IMR-90 (cell line): ENCODE measurements around the gene PLEKHO2. TPM values are rescaled to one million over a fixed set of nuclear protein-coding genes. Genes with fewer than 3 reads are reported as not detected.
A peak's percentile ranks its signal among the peaks of the same experiment; 100 is the strongest.

Experiments
- ATAC-seq: fragments of 200-7000 bp; cut with Tn5 transposase; 2 replicates; pipeline ENCODE4 v1.9.1; 2020; ENCODE audit warnings: low read depth, mild to moderate bottlenecking, moderate library complexity
- BruUV-seq: library from RNA; stranded (reverse); fragments of 400-500 nt; replicated peaks from 2 replicates; lab custom pipeline; 2021; lab: Mats Ljungman, UMichigan
- CTCF ChIA-PET: fragments of 300-600 bp; formaldehyde crosslinking; extraction: SDS; loops from one replicate; lab custom pipeline; 2021; ENCODE audit warnings: antibody characterized with exemption; lab: Yijun Ruan, JAX
- POLR2A ChIA-PET: fragments of 300-600 bp; sonication (Branson Sonifier 250); formaldehyde crosslinking; loops from one replicate; lab custom pipeline; 2022; ENCODE audit warnings: antibody characterized with exemption; ENCODE audit not compliant: unreplicated experiment; lab: Charles Lee
- DNase-seq: peaks from one replicate; pipeline ENCODE4 v3.0.0; 2013
- H2AFZ ChIP-seq: replicated peaks from 2 replicates; pipeline ENCODE3; 2013; ENCODE audit warnings: low read length, mild to moderate bottlenecking; ENCODE audit not compliant: poor library complexity
- H2AK5ac ChIP-seq: 2 replicates; pipeline ENCODE4 v1.6.1; 2013; ENCODE audit warnings: low read depth, low read length, inconsistent platforms
- H2AK9ac ChIP-seq: replicated peaks from 2 replicates; pipeline ENCODE3; 2013; ENCODE audit warnings: mild to moderate bottlenecking, low read depth, low read length, moderate library complexity; ENCODE audit not compliant: poor library complexity
- H2BK120ac ChIP-seq: 2 replicates; pipeline ENCODE4 v1.6.1; 2013; ENCODE audit warnings: low read depth, low read length, inconsistent platforms
- H2BK15ac ChIP-seq: 3 replicates; pipeline ENCODE4 v1.6.1; 2013; ENCODE audit warnings: low read depth, low read length, inconsistent platforms
- H2BK20ac ChIP-seq: 2 replicates; pipeline ENCODE4 v1.6.1; 2013; ENCODE audit warnings: low read depth, mild to moderate bottlenecking, inconsistent platforms, low read length, moderate library complexity
- H2BK5ac ChIP-seq: 2 replicates; pipeline ENCODE4 v1.6.1; 2013; ENCODE audit warnings: mild to moderate bottlenecking, low read depth, low read length, inconsistent platforms; ENCODE audit not compliant: poor library complexity, severe bottlenecking
- H3K14ac ChIP-seq: replicated peaks from 2 replicates; pipeline ENCODE4 v1.6.1; 2013; ENCODE audit warnings: low read depth, low read length, inconsistent platforms
- H3K18ac ChIP-seq: 2 replicates; pipeline ENCODE4 v1.6.1; 2013; ENCODE audit warnings: low read depth, low read length, control low read depth
- H3K23ac ChIP-seq: 2 replicates; pipeline ENCODE4 v1.6.1; 2013; ENCODE audit warnings: low read depth, low read length, inconsistent platforms
- H3K27ac ChIP-seq: 2 replicates; pipeline ENCODE4 v1.5.1; 2013; ENCODE audit warnings: mild to moderate bottlenecking, control low read depth, low read length; ENCODE audit not compliant: insufficient read depth
- H3K27me3 ChIP-seq: 2 replicates; pipeline ENCODE4 v1.6.1; 2013; ENCODE audit warnings: low read length; ENCODE audit not compliant: control insufficient read depth, insufficient read depth
- H3K36me3 ChIP-seq: 2 replicates; pipeline ENCODE4 v1.6.1; 2013; ENCODE audit warnings: low read length, mixed read lengths; ENCODE audit not compliant: control insufficient read depth, insufficient read depth
- H3K4ac ChIP-seq: 2 replicates; pipeline ENCODE4 v1.6.1; 2013; ENCODE audit warnings: low read depth, low read length, inconsistent platforms
- H3K4me1 ChIP-seq: 2 replicates; pipeline ENCODE4 v1.6.1; 2013; ENCODE audit warnings: low read length, mixed read lengths; ENCODE audit not compliant: control insufficient read depth, insufficient read depth
- H3K4me2 ChIP-seq: 2 replicates; pipeline ENCODE4 v1.6.1; 2013; ENCODE audit warnings: low read depth, mild to moderate bottlenecking, control low read depth, low read length, moderate library complexity
- H3K4me3 ChIP-seq: 2 replicates; pipeline ENCODE4 v1.5.1; 2013; ENCODE audit warnings: low read depth, mild to moderate bottlenecking, control low read depth, low read length, moderate library complexity; ENCODE audit not compliant: insufficient read depth
- H3K56ac ChIP-seq: 2 replicates; pipeline ENCODE4 v1.6.1; 2013; ENCODE audit warnings: low read length, inconsistent platforms; ENCODE audit not compliant: insufficient read depth; ENCODE audit errors: extremely low read depth
- H3K79me1 ChIP-seq, 2 experiments: 2 replicates each; pipeline ENCODE4 v1.6.1; 2013; ENCODE audit warnings: low read length in 2 of 2, inconsistent platforms in 1 of 2, low read depth in 1 of 2
- H3K9ac ChIP-seq: 2 replicates; pipeline ENCODE4 v1.6.1; 2013; ENCODE audit warnings: low read depth, low read length, control low read depth
- H3K9me1 ChIP-seq: 2 replicates; pipeline ENCODE4 v1.6.1; 2013; ENCODE audit warnings: low read length, inconsistent platforms; ENCODE audit not compliant: insufficient read depth
- H3K9me3 ChIP-seq: 2 replicates; pipeline ENCODE4 v1.6.1; 2013; ENCODE audit warnings: low read length; ENCODE audit not compliant: control insufficient read depth, insufficient read depth
- H4K20me1 ChIP-seq: 2 replicates; pipeline ENCODE4 v1.6.1; 2013; ENCODE audit warnings: low read length, inconsistent platforms; ENCODE audit not compliant: insufficient read depth
- H4K5ac ChIP-seq: 2 replicates; pipeline ENCODE4 v1.6.1; 2013; ENCODE audit warnings: mild to moderate bottlenecking, low read depth, low read length, control low read depth
- H4K8ac ChIP-seq, 2 experiments: 2 replicates each; pipeline ENCODE4 v1.6.1; 2013; ENCODE audit warnings: low read depth in 2 of 2, low read length in 2 of 2, control low read depth in 1 of 2, inconsistent platforms in 1 of 2
- H4K91ac ChIP-seq: 2 replicates; pipeline ENCODE4 v1.6.1; 2013; ENCODE audit warnings: low read depth, low read length, inconsistent platforms; ENCODE audit not compliant: insufficient read depth
- CHD1 ChIP-seq: IDR thresholded peaks from 2 replicates; pipeline ENCODE4 v1.6.1; 2012; ENCODE audit warnings: low read depth, low read length, improper control_type of control experiment
- MAFK ChIP-seq: IDR thresholded peaks from 2 replicates; pipeline ENCODE4 v1.6.1; 2012; ENCODE audit warnings: low read depth, low read length, improper control_type of control experiment
- POLR2A ChIP-seq: IDR thresholded peaks from 2 replicates; pipeline ENCODE4 v1.6.1; 2012; ENCODE audit warnings: mild to moderate bottlenecking, low read depth, low read length
- RFX5 ChIP-seq: IDR thresholded peaks from 2 replicates; pipeline ENCODE4 v1.8.0; 2012; ENCODE audit warnings: low read depth, mild to moderate bottlenecking, low read length, moderate library complexity
- SMC3 ChIP-seq: fragments of 150-350 bp; IDR thresholded peaks from 2 replicates; pipeline ENCODE4 v1.6.1; 2016; ENCODE audit warnings: low read depth, mild to moderate bottlenecking, antibody characterized with exemption, low read length, moderate library complexity
- WGBS, 2 experiments: methylation state at CpG; one replicate each; pipeline versions ENCODE4 v1.1.5 to v1.1.7; 2013; ENCODE audit warnings: missing lambda C conversion rate in 2 of 2; ENCODE audit not compliant: insufficient read length in 1 of 2; ENCODE audit errors: extremely low coverage in 2 of 2; 5-methylcytosine and 5-hydroxymethylcytosine counted together
- dilution Hi-C: fragments of 300-500 bp; cut with HindIII; formaldehyde crosslinking; loops from one replicate; pipeline ENCODE4 v1.14.3; 2018; ENCODE audit warnings: low sequenced_read_pairs; ENCODE audit not compliant: unreplicated experiment
- in situ Hi-C: fragments of 300-500 bp; cut with MboI; formaldehyde crosslinking; loops from 3 replicates; pipeline ENCODE4 v1.14.3; 2019; ENCODE audit warnings: low sequenced_read_pairs, inconsistent platforms, mixed read lengths
- intact Hi-C: fragments of 100-400 bp; cut with micrococcal nuclease; formaldehyde crosslinking; loops from 2 replicates; pipeline ENCODE4 v1.10.0; 2022
- polyA plus RNA-seq, 3 experiments: library from polyadenylated mRNA; depleted of rRNA; stranded (reverse); fragments of >200 nt; gene quantifications; 2 replicates each; pipeline ENCODE4 v1.2.3, GENCODE V29; 2012; ENCODE audit warnings: low replicate concordance in 1 of 3
- total RNA-seq: library from RNA; depleted of rRNA; stranded (reverse); fragments of >200 nt; gene quantifications from 2 replicates; pipeline ENCODE4 v1.2.3, GENCODE V29; 2012
- TF ChIP-seq, protein P1 (sequence below): fragments of 150-350 bp; IDR thresholded peaks from 2 replicates; pipeline ENCODE4 v1.6.1; 2017; ENCODE audit warnings: mild to moderate bottlenecking, antibody characterized with exemption, low read length, low read depth
- TF ChIP-seq, protein P2 (sequence below): conservative IDR thresholded peaks from 2 replicates; pipeline ENCODE4 v1.5.1; 2012; ENCODE audit warnings: mild to moderate bottlenecking, low read depth, low read length, improper control_type of control experiment

PLEKHO2 gene
- total and polyA plus RNA-seq, 2 of the 4 experiments (the other 2 are of a cell fraction), result 19.0 to 22.5 TPM

DNA sequence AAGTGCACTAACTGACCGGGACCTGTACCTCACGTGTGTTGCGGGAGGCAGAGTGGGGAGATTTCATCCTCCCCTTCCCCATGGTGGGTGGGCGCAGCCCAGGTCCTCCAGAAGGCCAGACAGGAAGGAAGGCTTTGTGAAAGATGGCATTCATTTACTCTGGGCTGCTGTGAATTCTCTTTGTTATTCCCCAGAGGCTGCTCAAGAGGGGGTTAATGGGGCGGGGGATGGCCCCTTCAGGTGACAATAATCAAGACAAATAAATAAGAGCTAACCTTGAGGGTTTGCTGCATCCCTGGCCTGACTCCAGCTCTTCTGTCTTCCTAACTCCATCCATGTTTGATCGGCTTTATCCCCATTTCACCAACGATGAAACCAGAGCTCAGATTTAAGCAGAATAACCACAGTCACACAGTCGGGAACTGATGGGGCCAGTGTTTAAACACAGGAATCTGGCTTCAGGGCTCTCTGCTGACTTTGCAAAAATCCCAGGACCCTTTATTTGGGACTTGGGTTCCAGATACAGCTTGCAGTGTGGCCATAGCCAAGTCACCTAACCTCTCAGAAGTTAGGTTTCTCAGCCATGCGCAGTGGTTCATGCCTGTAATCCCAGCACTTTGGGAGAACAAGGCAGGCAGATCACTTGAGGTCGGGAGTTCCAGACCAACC, 32.8 kb upstream of the PLEKHO2 start:
- intact Hi-C loops, result no loop called here
- 68% methylated on average over 6 of the region's 10 CpGs; no CpG with 5 or more reads in 1 of the 2 experiments for WGBS, 2 experiments

More for the DNA sequence above, 32.8 kb upstream of the PLEKHO2 start:
- Histone ChIP-seq H4K8ac (no peak overlapping the region), H3K18ac (no peak overlapping the region), H3K9me3 (no peaks in the 10 kb centered on the region), H2AK9ac (no peak overlapping the region), H3K4me3 (no peak overlapping the region), H3K9me1 (no peaks in the 10 kb centered on the region), H3K79me1 (no peaks in the 10 kb centered on the region), H3K27me3 (no peaks in the 10 kb centered on the region; the same call in 1 of the 2 replicates), H3K23ac (no peak overlapping the region), H3K4me2 (no peak overlapping the region), H2BK5ac (no peak overlapping the region), H2BK120ac (no peak overlapping the region), H2BK20ac (no peak overlapping the region), H3K14ac (no peak overlapping the region), H4K5ac (no peak overlapping the region), H3K36me3 (no peaks in the 10 kb centered on the region), H3K4ac (no peak overlapping the region), H3K9ac (no peak overlapping the region), H2AFZ (no peak overlapping the region), H3K4me1 (peaks cover 1% of the 10 kb centered on the region; the same call in 1 of the 2 replicates), H2BK15ac (no peak overlapping the region), H2AK5ac (no peak overlapping the region), H4K20me1 (no peaks in the 10 kb centered on the region), H3K27ac (no peak overlapping the region), H4K91ac (no peak overlapping the region), H3K56ac (no peak overlapping the region)
- in situ Hi-C loops, result no loop called here
- TF ChIP-seq CHD1, result no peak
- TF ChIP-seq, protein P1, sequence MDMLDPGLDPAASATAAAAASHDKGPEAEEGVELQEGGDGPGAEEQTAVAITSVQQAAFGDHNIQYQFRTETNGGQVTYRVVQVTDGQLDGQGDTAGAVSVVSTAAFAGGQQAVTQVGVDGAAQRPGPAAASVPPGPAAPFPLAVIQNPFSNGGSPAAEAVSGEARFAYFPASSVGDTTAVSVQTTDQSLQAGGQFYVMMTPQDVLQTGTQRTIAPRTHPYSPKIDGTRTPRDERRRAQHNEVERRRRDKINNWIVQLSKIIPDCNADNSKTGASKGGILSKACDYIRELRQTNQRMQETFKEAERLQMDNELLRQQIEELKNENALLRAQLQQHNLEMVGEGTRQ, result no peak
- TF ChIP-seq SMC3, result no peak
- TF ChIP-seq MAFK, result peak; percentile 54
- TF ChIP-seq, protein P2, sequence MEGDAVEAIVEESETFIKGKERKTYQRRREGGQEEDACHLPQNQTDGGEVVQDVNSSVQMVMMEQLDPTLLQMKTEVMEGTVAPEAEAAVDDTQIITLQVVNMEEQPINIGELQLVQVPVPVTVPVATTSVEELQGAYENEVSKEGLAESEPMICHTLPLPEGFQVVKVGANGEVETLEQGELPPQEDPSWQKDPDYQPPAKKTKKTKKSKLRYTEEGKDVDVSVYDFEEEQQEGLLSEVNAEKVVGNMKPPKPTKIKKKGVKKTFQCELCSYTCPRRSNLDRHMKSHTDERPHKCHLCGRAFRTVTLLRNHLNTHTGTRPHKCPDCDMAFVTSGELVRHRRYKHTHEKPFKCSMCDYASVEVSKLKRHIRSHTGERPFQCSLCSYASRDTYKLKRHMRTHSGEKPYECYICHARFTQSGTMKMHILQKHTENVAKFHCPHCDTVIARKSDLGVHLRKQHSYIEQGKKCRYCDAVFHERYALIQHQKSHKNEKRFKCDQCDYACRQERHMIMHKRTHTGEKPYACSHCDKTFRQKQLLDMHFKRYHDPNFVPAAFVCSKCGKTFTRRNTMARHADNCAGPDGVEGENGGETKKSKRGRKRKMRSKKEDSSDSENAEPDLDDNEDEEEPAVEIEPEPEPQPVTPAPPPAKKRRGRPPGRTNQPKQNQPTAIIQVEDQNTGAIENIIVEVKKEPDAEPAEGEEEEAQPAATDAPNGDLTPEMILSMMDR, result no peak
- TF ChIP-seq POLR2A, result no peak
- TF ChIP-seq RFX5, result no peak
- ATAC-seq, result no peak
- dilution Hi-C loops, result no loop called here
- ChIA-PET CTCF (interaction anchor here (0.6 to 1.7 kb wide), 9 partner anchors 8 to 1013 kb away, joined by 3 to 11 read pairs (median 4); partner anchors contain the start of gene PIF1), POLR2A (interaction anchor here (0.6 kb wide), 1 partner anchor 74 kb away, joined by 4 read pairs; no protein-coding TSS in a partner anchor)
- no peak for DNase-seq
- BruUV-seq, result no TSS peak
